Activated CD8-positive, alpha-beta T cell treated with anti-CD3 and anti-CD28 coated beads, Interleukin-2, amount 10 ng/mL, durations not matched to agents 7 days and 5 days (primary cell): ENCODE measurements around the gene SIGLEC10. TPM values are rescaled to one million over a fixed set of nuclear protein-coding genes. Genes with fewer than 3 reads are reported as not detected.

Experiments used
- ATAC-seq: fragments of 150-1000 bp; cut with Tn5 transposase; one replicate; pipeline ENCODE4 v1.10.0; 2021; ENCODE audit warnings: moderate library complexity
- CTCF ChIA-PET: fragments of 350-600 bp; sonication (Branson Sonifier 250); formaldehyde crosslinking; loops from one replicate; lab custom pipeline; 2021; ENCODE audit warnings: antibody characterized with exemption; lab: Charles Lee
- POLR2A ChIA-PET: fragments of 350-600 bp; sonication (Branson Sonifier 250); formaldehyde crosslinking; loops from one replicate; lab custom pipeline; 2021; ENCODE audit warnings: antibody characterized with exemption; lab: Charles Lee
- DNase-seq: peaks from one replicate; pipeline ENCODE4 v3.0.0-alpha.2; 2020
- H3K27ac Mint-ChIP-seq: one replicate; pipeline ENCODE4 v1.8.0; 2021; ENCODE audit warnings: mild to moderate bottlenecking, mixed read lengths
- H3K27me3 Mint-ChIP-seq: one replicate; pipeline ENCODE4 v1.8.0; 2021; ENCODE audit warnings: low read depth, mixed read lengths
- H3K36me3 Mint-ChIP-seq: one replicate; pipeline ENCODE4 v1.8.0; 2021; ENCODE audit warnings: low read depth, mixed read lengths
- H3K4me1 Mint-ChIP-seq: one replicate; pipeline ENCODE4 v1.8.0; 2021; ENCODE audit warnings: low read depth, mixed read lengths
- H3K4me3 Mint-ChIP-seq: one replicate; pipeline ENCODE4 v1.8.0; 2021; ENCODE audit warnings: mild to moderate bottlenecking, mixed read lengths
- H3K9me3 Mint-ChIP-seq: one replicate; pipeline ENCODE4 v1.8.0; 2022; ENCODE audit warnings: mixed read lengths; ENCODE audit not compliant: insufficient read depth
- total RNA-seq, 2 experiments: library from RNA; stranded (reverse); gene quantifications; one replicate each; pipeline ENCODE4 v1.2.3, GENCODE V29; 2021

Gene SIGLEC10
- total RNA-seq, 2 experiments from 2014 or later, result 0.83 to 0.92 TPM

DNA sequence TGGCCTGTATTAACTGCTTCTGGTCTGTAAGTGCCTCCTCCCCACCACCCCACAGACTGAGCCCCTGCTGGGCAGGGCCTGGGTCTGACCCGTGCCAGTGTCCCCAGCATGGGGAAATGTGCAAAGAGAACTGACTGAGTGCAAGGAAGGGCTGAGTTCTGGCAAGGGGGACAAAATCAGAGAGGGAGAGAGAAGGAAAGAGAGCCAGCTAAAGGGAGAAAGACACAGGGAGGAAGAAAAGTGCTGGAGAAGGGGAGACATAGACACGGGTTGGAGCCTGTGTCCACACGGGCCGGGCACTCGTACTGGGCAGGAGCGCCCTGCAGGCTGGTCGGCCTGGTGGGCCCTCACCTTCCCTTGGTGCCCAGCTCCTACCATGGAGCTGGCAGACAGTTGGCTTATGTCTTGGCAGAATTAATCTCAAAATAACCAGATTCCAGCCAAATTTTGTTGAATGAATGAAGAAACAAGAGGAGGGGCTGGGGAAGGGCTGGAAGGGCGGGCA lies 46.2 kb downstream of the SIGLEC10 start:
- Mint-ChIP-seq H3K4me1 (peaks cover 85% of the 10 kb centered on the region), H3K27me3 (no peaks in the 10 kb centered on the region), H3K4me3 (peak overlapping the region; percentile 96), H3K36me3 (peaks cover 53% of the 10 kb centered on the region), H3K9me3 (no peaks in the 10 kb centered on the region), H3K27ac (peak overlapping the region; percentile 100)
- ATAC-seq, result no peak
- ChIA-PET CTCF (interaction anchor here (0.8 to 5.8 kb wide), 5 partner anchors 23 to 69 kb away, joined by 3 to 39 read pairs (median 6); partner anchors contain the start of gene SIGLEC10), POLR2A (interaction anchor here (1.7 to 5.6 kb wide), 4 partner anchors 9 to 30 kb away, joined by 5 to 68 read pairs (median 8); partner anchors contain the start of gene VSIG10L)
- DNase-seq, result no peak

DNA sequence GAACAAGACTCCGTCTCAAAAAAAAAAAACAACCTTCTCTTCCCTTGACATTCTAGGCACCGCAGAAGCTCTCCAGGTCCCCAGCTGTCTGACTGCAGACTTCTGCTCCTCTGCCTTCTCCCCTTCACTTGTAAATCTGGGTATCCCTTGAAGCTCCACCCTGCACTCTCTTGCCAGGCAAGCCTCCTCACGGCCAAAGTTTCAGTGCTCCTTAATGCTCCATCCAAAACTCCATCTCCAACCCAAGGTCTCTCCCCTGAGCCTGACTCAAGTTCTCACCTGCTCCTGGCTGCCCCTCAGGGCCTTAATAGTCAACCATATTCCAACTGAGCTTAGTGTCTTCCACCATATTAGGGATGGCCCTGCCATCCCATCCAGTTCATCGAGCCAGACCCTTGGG lies 47.2 kb downstream of the SIGLEC10 start:
- H3K36me3 Mint-ChIP-seq, result peaks cover 54% of the 10 kb centered on the region
- no peaks in the 10 kb centered on the region for H3K27me3 Mint-ChIP-seq
- H3K9me3 Mint-ChIP-seq, result no peaks in the 10 kb centered on the region
- peak overlapping the region; percentile 96 for H3K4me3 Mint-ChIP-seq
- ChIA-PET CTCF (interaction anchor here (0.7 to 5.8 kb wide), 4 partner anchors 13 to 30 kb away, joined by 3 to 39 read pairs (median 4); no protein-coding TSS in a partner anchor), POLR2A (interaction anchor here (5.6 kb wide), 1 partner anchor 25 kb away, joined by 68 read pairs; no protein-coding TSS in a partner anchor)
- ATAC-seq (no peak), DNase-seq (no peak)
- H3K4me1 Mint-ChIP-seq, result peaks cover 81% of the 10 kb centered on the region
- H3K27ac Mint-ChIP-seq, result peak overlapping the region; percentile 100

DNA sequence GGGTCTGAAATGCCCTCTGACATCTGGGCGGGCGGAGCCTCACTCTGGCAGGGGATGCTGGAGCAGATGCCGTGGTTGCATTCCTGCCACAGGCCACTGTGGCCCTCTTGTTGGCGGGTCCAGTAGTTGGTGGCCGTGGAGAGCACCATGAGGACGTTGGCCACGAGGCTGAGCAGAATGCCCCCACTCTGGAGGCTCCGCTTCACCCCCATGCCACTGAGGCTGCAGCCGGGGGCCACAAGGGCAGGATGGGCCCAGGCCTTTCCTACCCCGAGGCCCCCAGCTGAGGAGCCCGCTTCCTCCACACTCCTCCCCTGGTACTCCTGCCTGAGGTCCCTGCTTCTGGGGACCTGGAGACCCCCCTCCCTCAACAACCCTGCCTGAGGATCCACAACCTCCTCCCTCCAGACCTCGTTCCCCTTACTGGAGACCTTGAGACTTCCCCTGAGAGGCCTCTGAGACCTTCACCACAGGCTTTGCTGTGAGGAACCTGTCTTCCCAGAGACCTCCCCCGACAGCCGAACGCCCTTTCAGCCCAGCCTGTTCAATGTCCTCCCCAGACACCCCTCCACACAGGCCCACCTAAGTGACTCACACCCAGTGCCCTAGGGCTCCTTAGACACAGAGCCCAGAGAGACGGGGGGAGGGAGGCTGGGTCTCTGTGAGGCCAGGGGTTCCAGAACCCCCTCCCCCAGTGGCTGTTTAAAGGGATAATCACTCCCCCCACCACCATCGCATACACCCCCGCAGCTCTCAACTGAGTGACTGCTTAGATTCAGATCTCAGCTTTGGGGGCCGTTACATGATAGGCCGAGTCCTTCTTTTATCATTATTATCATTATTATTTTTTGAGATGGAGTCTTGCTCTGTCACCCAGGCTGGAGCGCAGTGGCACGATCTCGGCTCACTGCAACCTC lies 48.8 kb downstream of the SIGLEC10 start, which contains the start of gene CLDND2:
TSS of gene CLDND2 (minus strand) at position 638 of the 917 bp plus-strand sequence. CDS start at position 212, 426 bp downstream.
- Mint-ChIP-seq H3K9me3 (no peaks in the 10 kb centered on the region), H3K27ac (peak within 1 kb of the TSS; percentile 94), H3K4me3 (peak within 1 kb of the TSS; percentile 96), H3K36me3 (peaks cover 49% of the 10 kb centered on the region), H3K4me1 (peaks cover 78% of the 10 kb centered on the region), H3K27me3 (no peaks in the 10 kb centered on the region)
- CTCF ChIA-PET, result interaction anchor here (0.7 to 5.8 kb wide), 7 partner anchors 10 to 73 kb away, joined by 3 to 39 read pairs (median 5); no protein-coding TSS in a partner anchor
- DNase-seq, result peak; percentile 53
- no peak for ATAC-seq
- POLR2A ChIA-PET, result interaction anchor here (1.0 to 5.6 kb wide), 3 partner anchors 14 to 27 kb away, joined by 3 to 68 read pairs (median 17); no protein-coding TSS in a partner anchor

DNA sequence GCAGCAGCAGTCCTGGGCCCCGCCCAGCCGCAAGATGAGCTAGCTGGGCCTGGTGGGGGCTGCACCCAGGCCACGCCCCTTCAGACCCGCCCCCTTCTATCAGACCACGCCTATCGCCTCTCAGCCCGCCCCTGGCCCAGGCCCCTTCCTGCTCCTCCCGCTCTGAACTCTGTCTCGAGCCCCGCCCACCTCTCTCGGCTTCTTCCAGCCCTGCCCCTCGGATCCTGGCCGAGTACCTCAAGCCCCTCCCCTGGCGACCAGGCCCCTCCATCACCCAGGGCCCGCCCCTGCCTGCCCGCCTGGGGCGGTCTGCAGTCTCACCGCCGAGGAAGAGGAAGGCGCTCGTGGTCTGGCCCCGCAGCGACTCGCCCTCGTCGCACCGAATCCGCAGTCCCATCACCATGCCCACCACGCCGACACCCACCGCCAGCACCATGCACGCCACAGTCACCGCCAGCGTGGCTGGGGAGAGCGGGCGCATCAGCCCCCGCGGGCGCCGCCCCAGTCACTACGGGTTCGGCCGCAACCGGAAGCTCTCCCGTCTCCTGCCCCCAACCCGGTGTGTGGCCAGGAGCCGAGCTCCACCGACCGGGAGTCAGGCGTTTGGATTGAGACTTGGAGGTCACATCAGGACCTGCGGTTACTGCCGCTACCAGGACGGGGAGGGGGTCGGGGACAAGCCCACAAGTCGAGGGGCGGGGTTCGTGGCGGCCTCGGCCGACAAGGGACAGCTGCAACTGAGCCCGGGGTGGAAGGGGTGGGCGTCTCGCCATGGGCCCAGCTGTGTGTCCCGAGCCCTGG lies 49.7 kb downstream of the SIGLEC10 start:
- POLR2A ChIA-PET, result interaction anchor here (1.0 to 1.5 kb wide), 2 partner anchors 13 to 27 kb away, joined by 3 to 17 read pairs; no protein-coding TSS in a partner anchor
- peak; percentile 99 for DNase-seq
- CTCF ChIA-PET, result interaction anchor here (1.1 to 1.8 kb wide), 5 partner anchors 24 to 74 kb away, joined by 4 to 15 read pairs (median 5); no protein-coding TSS in a partner anchor
- peaks cover 77% of the 10 kb centered on the region for H3K4me1 Mint-ChIP-seq
- no peaks in the 10 kb centered on the region for H3K27me3 Mint-ChIP-seq
- peaks cover 49% of the 10 kb centered on the region for H3K36me3 Mint-ChIP-seq
- H3K9me3 Mint-ChIP-seq, result no peaks in the 10 kb centered on the region
- peak overlapping the region; percentile 96 for H3K4me3 Mint-ChIP-seq
- H3K27ac Mint-ChIP-seq, result peak overlapping the region; percentile 94
- peak; percentile 75 for ATAC-seq

DNA sequence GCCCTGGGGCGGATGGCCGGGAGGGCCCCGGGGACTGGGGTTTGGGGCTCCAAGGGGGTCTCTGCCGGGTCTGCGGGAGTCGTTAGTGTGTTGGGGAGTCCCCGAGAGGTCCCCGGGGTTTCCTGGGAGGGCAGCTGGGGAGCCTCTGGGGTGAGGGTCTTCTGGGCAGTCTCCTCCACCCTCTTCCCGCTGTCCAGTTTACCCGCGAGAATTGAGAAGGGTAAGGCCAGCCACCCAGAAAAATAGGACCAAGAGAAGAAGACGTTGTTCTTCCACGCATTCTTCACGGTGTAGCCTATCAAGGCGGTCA lies 50.2 kb downstream of the SIGLEC10 start:
- Mint-ChIP-seq H3K27ac (peak overlapping the region; percentile 94), H3K4me1 (peaks cover 80% of the 10 kb centered on the region), H3K36me3 (peaks cover 49% of the 10 kb centered on the region), H3K4me3 (peak overlapping the region; percentile 96), H3K9me3 (no peaks in the 10 kb centered on the region), H3K27me3 (no peaks in the 10 kb centered on the region)
- DNase-seq (no peak), ATAC-seq (no peak)
- ChIA-PET POLR2A (interaction anchor here (1.0 to 1.5 kb wide), 2 partner anchors 13 to 28 kb away, joined by 3 to 17 read pairs; no protein-coding TSS in a partner anchor), CTCF (interaction anchor here (1.1 to 1.8 kb wide), 4 partner anchors 25 to 54 kb away, joined by 4 to 15 read pairs (median 4); no protein-coding TSS in a partner anchor)

DNA sequence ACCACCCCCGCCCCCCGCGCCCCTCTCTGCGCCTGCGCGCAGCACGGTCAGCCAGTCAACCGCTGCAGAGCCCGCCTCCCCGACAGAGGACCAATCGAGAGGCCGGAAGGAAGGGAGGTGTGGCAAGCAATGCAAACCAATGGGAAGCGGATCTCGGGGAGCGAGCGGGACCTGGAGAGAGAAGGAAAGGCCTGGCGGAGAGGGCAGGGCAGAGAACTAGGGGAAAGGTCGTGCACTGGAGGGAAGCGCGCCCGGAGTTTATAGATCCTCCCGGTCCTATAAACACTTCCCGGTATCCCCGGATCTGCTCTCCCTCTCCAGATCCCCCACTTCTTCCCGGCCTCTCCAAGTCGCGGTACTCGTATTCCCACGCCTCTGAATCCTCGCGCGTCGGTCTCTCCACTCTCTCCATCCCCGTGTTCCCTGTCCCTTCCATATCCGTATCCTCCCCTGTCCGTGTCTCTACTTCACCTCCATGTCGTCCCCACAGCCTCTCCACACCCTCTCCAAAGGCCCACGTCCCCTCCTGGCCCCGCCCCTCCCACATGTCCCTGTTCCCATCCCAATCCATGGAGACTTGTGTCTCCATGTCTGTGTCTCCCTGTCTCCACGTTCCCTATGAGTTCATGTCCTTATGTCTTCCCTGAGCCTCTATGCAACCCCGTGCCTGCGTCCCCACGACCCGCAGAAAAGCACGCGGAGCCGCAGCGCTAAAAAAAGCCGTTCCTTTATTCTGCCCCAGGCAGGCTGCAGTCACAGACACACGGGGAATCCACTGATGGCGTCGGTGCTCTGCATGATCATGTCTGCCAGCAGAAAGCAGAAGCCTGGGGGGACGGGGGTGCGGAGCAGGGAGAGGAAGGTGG lies 50.8 kb downstream of the SIGLEC10 start:
- H3K27me3 Mint-ChIP-seq, result no peaks in the 10 kb centered on the region
- peaks cover 45% of the 10 kb centered on the region for H3K36me3 Mint-ChIP-seq
- H3K4me1 Mint-ChIP-seq, result peaks cover 81% of the 10 kb centered on the region
- CTCF ChIA-PET, result interaction anchor here (1.1 to 3.3 kb wide), 7 partner anchors 23 to 106 kb away, joined by 3 to 27 read pairs (median 7); no protein-coding TSS in a partner anchor
- peak; percentile 60 for ATAC-seq
- H3K9me3 Mint-ChIP-seq, result no peaks in the 10 kb centered on the region
- DNase-seq, result peak; percentile 96
- H3K27ac Mint-ChIP-seq, result peak overlapping the region; percentile 94
- POLR2A ChIA-PET, result interaction anchor here (1.0 to 1.7 kb wide), 3 partner anchors 28 to 32 kb away, joined by 3 to 18 read pairs (median 17); no protein-coding TSS in a partner anchor
- peak overlapping the region; percentile 96 for H3K4me3 Mint-ChIP-seq

DNA sequence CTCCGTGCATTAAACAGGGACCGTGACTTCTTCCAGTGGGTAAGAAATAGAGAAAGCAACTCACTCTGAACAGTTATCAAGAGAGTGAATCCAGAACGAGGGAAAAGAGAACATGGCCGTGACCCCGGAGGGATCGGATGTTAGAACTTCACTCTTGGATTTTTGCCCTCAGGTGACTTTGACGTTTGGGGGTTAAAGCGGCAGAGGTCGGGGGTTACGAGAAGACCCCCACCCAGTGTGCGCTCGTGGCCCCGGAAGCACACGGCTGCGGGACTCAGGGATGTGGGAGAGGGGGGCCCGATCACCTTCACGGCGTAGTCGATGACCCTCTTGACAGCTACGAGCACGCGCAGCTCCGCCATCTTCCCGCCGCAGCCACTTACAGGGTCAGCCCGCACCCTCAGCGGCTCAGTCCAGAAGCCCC lies 51.5 kb downstream of the SIGLEC10 start, which contains the start of gene ETFB:
TSS of gene ETFB (minus strand) at position 424 of the 424 bp plus-strand sequence. CDS start at position 362, 62 bp downstream.
- ATAC-seq, result no peak
- H3K4me1 Mint-ChIP-seq, result peaks cover 81% of the 10 kb centered on the region
- CTCF ChIA-PET, result interaction anchor here (0.8 to 3.3 kb wide), 7 partner anchors 22 to 107 kb away, joined by 3 to 27 read pairs (median 5); no protein-coding TSS in a partner anchor

DNA sequence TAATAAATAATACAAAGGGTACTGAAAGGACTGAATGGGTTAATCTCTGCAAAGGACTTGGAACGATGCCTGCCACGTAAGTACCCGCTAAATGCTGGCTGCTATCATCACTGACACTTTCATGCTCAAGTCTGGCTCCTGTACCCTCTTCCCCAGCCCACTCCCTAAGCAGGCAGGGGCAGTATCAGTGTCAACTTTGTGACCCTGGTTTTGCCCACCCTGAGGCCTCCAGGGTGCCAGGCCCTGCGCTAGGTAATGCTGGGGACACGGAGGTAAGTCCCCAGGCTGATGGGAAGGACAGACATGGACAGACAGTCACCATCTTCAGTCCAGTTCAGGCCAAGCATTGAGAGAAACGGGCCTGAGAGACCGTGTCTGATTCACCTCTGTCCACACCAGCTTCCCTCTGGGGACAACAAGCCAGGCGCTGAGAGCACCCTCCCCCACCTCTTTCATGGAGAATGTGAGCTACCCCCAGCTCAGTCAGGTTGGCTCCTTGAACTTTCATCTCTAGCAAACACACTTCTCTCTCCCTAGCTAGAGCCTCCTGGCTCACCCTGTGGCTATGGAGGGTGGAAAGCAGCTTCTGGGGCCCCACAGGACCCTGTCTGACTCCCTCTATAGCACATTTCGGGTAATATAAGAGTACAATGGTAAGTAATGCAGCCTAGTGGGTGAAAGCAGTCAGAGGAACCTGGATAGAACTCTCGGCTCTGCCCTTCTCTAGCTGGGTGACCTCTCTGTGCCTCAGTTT lies 52.1 kb downstream of the SIGLEC10 start:
- ChIA-PET CTCF (interaction anchor here (0.6 to 3.3 kb wide), 12 partner anchors 11 to 107 kb away, joined by 3 to 27 read pairs (median 4); no protein-coding TSS in a partner anchor), POLR2A (interaction anchor here (0.6 to 2.8 kb wide), 6 partner anchors 10 to 33 kb away, joined by 3 to 18 read pairs (median 4); partner anchors contain the start of gene VSIG10L)
- Mint-ChIP-seq H3K27me3 (no peaks in the 10 kb centered on the region), H3K27ac (peak overlapping the region; percentile 94), H3K4me1 (peaks cover 76% of the 10 kb centered on the region), H3K4me3 (peak overlapping the region; percentile 96), H3K9me3 (no peaks in the 10 kb centered on the region), H3K36me3 (peaks cover 37% of the 10 kb centered on the region)
- DNase-seq (peak; percentile 44), ATAC-seq (peak; percentile 8)

More for the DNA sequence above, 51.5 kb downstream of the SIGLEC10 start, which contains the start of gene ETFB:
- Mint-ChIP-seq H3K27me3 (no peaks in the 10 kb centered on the region), H3K27ac (peak within 1 kb of the TSS; percentile 94), H3K9me3 (no peaks in the 10 kb centered on the region), H3K36me3 (peaks cover 41% of the 10 kb centered on the region), H3K4me3 (peak within 1 kb of the TSS; percentile 96)
- POLR2A ChIA-PET, result interaction anchor here (1.0 to 2.8 kb wide), 4 partner anchors 10 to 33 kb away, joined by 3 to 18 read pairs (median 8); partner anchors contain the start of gene VSIG10L
- DNase-seq, result no peak
